MCF 10A (cell line): ENCODE data around the gene FOXC2. TPM values are rescaled to one million over a fixed set of nuclear protein-coding genes. Genes with fewer than 3 reads are reported as not detected.

Experiments used
- BruUV-seq: library from RNA; stranded (reverse); fragments of 400-500 nt; replicated peaks from 2 replicates; lab custom pipeline; 2021; lab: Mats Ljungman, UMichigan
- CTCF ChIA-PET: fragments of 300-600 bp; sonication (Branson Sonifier 250); formaldehyde crosslinking; extraction: SDS; loops from one replicate; lab custom pipeline; 2021; ENCODE audit warnings: antibody characterized with exemption, inconsistent platforms; lab: Yijun Ruan, JAX
- POLR2A ChIA-PET: fragments of 300-600, 350-650 bp; sonication (Branson Sonifier 250); formaldehyde crosslinking; extraction: SDS; loops from one replicate; lab custom pipeline; 2020; ENCODE audit warnings: antibody characterized with exemption, inconsistent platforms; lab: Yijun Ruan, JAX
- DNase-seq: peaks from one replicate; pipeline ENCODE4 v3.0.0-alpha.2; 2018; ENCODE audit not compliant: unreplicated experiment
- H3K27ac Mint-ChIP-seq: one replicate; pipeline ENCODE4 v1.8.0; 2022; ENCODE audit warnings: mild to moderate bottlenecking, low read depth, mixed read lengths; ENCODE audit not compliant: unreplicated experiment
- H3K27me3 Mint-ChIP-seq: one replicate; pipeline ENCODE4 v1.8.0; 2022; ENCODE audit warnings: mixed read lengths; ENCODE audit not compliant: insufficient read depth, unreplicated experiment
- H3K36me3 Mint-ChIP-seq: one replicate; pipeline ENCODE4 v1.8.0; 2022; ENCODE audit warnings: mild to moderate bottlenecking, moderate library complexity, mixed read lengths; ENCODE audit not compliant: insufficient read depth, unreplicated experiment
- H3K4me1 Mint-ChIP-seq: one replicate; pipeline ENCODE4 v1.8.0; 2022; ENCODE audit warnings: mixed read lengths; ENCODE audit not compliant: insufficient read depth, unreplicated experiment
- H3K4me3 Mint-ChIP-seq: one replicate; pipeline ENCODE4 v1.8.0; 2022; ENCODE audit warnings: mild to moderate bottlenecking, moderate library complexity, mixed read lengths; ENCODE audit not compliant: unreplicated experiment
- H3K9me3 Mint-ChIP-seq: one replicate; pipeline ENCODE4 v1.8.0; 2022; ENCODE audit warnings: mixed read lengths; ENCODE audit not compliant: unreplicated experiment
- intact Hi-C: fragments of 100-400 bp; cut with micrococcal nuclease; formaldehyde crosslinking; loops from 2 replicates; pipeline ENCODE4 v1.14.1; 2022
- total RNA-seq: library from RNA; stranded (reverse); gene quantifications from 2 replicates; pipeline ENCODE4 v1.2.3, GENCODE V29; 2022
- TF ChIP-seq, protein P1 (sequence below): fragments of 200-600 bp; IDR thresholded peaks from one replicate; pipeline ENCODE4 v1.8.0; 2022; ENCODE audit warnings: antibody characterized with exemption, mild to moderate bottlenecking; ENCODE audit not compliant: unreplicated experiment

FOXC2 gene
- total RNA-seq, 1 experiment from 2014 or later: 22.5 TPM

DNA sequence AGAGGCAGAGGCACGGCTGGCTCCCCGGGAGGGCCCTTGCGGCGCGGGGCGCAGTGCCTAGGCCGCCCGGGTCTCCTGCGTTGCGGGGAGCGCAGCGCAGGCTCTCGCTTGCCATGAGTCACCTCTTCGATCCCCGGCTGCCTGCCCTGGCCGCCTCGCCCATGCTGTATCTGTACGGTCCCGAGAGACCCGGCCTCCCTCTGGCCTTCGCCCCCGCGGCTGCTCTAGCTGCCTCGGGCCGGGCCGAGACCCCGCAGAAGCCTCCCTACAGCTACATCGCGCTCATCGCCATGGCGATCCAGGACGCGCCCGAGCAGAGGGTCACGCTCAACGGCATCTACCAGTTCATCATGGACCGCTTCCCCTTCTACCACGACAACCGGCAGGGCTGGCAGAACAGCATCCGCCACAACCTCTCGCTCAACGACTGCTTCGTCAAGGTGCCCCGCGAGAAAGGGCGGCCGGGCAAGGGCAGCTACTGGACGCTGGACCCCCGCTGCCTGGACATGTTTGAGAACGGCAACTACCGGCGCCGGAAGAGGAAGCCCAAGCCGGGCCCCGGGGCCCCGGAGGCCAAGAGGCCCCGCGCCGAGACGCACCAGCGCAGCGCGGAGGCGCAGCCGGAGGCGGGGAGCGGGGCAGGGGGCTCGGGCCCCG, 12.1 kb downstream of the FOXC2 start:
- H3K36me3 Mint-ChIP-seq: peaks cover 37% of the 10 kb centered on the region
- H3K9me3 Mint-ChIP-seq: no peaks in the 10 kb centered on the region
- H3K4me3 Mint-ChIP-seq: no peak overlapping the region
- TF ChIP-seq, protein P1, sequence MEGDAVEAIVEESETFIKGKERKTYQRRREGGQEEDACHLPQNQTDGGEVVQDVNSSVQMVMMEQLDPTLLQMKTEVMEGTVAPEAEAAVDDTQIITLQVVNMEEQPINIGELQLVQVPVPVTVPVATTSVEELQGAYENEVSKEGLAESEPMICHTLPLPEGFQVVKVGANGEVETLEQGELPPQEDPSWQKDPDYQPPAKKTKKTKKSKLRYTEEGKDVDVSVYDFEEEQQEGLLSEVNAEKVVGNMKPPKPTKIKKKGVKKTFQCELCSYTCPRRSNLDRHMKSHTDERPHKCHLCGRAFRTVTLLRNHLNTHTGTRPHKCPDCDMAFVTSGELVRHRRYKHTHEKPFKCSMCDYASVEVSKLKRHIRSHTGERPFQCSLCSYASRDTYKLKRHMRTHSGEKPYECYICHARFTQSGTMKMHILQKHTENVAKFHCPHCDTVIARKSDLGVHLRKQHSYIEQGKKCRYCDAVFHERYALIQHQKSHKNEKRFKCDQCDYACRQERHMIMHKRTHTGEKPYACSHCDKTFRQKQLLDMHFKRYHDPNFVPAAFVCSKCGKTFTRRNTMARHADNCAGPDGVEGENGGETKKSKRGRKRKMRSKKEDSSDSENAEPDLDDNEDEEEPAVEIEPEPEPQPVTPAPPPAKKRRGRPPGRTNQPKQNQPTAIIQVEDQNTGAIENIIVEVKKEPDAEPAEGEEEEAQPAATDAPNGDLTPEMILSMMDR: no peak
- no TSS peak for BruUV-seq
- ChIA-PET POLR2A (no interaction called here), CTCF (no interaction called here)
- DNase-seq: no peak
- peak overlapping the region; percentile 73 for H3K27ac Mint-ChIP-seq
- no peaks in the 10 kb centered on the region for H3K27me3 Mint-ChIP-seq
- intact Hi-C loops: no loop called here
- peaks cover 23% of the 10 kb centered on the region for H3K4me1 Mint-ChIP-seq

DNA sequence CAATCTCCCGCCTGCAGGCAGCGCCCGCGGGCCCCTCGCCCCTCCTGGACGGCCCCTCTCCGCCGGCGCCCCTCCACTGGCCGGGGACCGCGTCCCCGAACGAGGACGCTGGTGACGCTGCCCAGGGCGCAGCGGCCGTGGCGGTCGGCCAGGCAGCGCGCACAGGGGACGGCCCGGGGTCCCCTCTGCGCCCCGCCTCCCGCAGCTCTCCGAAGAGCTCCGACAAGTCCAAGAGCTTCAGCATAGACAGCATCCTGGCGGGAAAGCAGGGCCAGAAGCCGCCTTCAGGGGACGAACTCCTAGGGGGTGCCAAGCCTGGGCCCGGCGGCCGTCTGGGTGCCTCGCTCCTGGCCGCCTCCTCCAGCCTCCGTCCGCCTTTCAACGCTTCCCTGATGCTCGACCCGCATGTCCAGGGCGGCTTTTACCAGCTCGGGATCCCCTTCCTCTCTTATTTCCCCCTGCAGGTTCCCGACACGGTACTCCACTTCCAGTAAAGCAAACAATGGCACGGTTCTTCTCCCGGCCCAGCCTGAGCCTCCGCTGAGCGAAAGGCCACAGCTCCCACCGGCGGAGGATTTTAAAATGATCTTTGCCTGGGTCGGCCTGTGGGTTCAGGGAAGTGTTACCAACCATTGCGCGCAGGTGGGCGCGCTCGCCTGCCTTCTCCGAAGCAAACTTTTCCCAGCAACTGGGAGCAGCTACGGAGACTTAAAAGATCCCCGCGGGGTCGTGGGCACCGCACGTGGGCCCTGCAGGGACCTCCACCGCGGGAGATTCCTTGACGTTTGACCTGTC, 12.8 kb downstream of the FOXC2 start:
- no TSS peak for BruUV-seq
- H3K27ac Mint-ChIP-seq: no peak overlapping the region
- intact Hi-C loops: no loop called here
- H3K4me3 Mint-ChIP-seq: no peak overlapping the region
- DNase-seq: no peak
- peaks cover 16% of the 10 kb centered on the region for H3K4me1 Mint-ChIP-seq
- CTCF ChIA-PET: interaction anchor here (0.6 kb wide), 1 partner anchor 114 kb away, joined by 4 read pairs; no protein-coding TSS in a partner anchor
- no peaks in the 10 kb centered on the region for H3K27me3 Mint-ChIP-seq
- POLR2A ChIA-PET: interaction anchor here (1.2 kb wide), 1 partner anchor 85 kb away, joined by 3 read pairs; no protein-coding TSS in a partner anchor
- peaks cover 30% of the 10 kb centered on the region for H3K36me3 Mint-ChIP-seq
- TF ChIP-seq, protein P1: no peak
- no peaks in the 10 kb centered on the region for H3K9me3 Mint-ChIP-seq

DNA sequence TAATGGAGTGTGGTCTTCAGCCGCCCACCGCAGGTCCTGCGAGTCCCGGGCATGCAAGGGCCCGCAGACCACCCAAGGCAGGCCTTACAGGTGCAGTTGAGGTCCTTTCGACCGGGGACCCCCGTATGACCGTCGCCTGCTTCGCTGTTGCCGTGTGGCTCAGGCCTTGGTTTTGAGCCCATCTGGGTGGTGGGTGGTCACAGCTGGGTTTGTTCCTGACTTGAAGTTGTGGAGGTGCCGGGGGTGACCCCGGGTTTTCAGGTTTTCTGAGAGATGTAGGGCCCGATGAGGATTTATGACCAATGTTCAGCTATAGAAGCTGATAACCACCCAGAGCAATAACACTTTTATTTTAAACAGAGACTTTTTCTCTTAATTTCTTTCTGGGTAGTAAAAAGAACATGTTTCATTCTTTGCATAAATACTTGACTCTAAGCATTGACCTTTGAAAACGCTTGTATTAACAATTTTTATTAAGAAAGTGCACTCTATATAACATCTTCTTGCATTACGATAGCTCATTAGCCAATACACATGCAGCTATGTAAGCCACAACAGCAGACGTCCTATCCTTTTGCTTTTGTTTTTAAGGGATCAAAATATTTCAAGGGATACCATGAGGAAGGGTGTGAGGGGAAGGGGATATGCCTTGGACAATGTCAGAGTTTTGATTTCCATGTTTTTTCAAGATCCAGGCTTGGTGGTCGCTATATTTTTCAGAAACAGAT, 13.6 kb downstream of the FOXC2 start:
- H3K27ac Mint-ChIP-seq: no peak overlapping the region
- intact Hi-C loops: no loop called here

More for the DNA sequence above, 13.6 kb downstream of the FOXC2 start:
- Mint-ChIP-seq H3K4me3 (no peak overlapping the region), H3K27me3 (no peaks in the 10 kb centered on the region), H3K9me3 (no peaks in the 10 kb centered on the region), H3K4me1 (peaks cover 18% of the 10 kb centered on the region), H3K36me3 (peaks cover 22% of the 10 kb centered on the region)
- ChIA-PET POLR2A (interaction anchor here (1.2 kb wide), 1 partner anchor 84 kb away, joined by 3 read pairs; no protein-coding TSS in a partner anchor), CTCF (interaction anchor here (0.6 to 1.0 kb wide), 3 partner anchors 85 to 482 kb away, joined by 3 to 4 read pairs (median 4); no protein-coding TSS in a partner anchor)
- TF ChIP-seq, protein P1: no peak
- no peak for DNase-seq
- no TSS peak for BruUV-seq
